ENCODE results near the gene GSDMA. TPM values are rescaled to one million over a fixed set of nuclear protein-coding genes. Genes with fewer than 3 reads are reported as not detected.
A peak's percentile ranks its signal among the peaks of the same experiment; 100 is the strongest.

GSDMA gene
- total RNA-seq, 2 donors from 2014 or later = 0.68 to 1.2 TPM

GRCh38 chr17:40020146-40020545 lies 57.3 kb downstream of the GSDMA start:
- Histone ChIP-seq H3K9me3 (no peaks in the 10 kb centered on the region), H3K27ac (no peak overlapping the region), H3K4me1 (ENCODE audit: control insufficient read depth in 1 of 2, low read depth in 2 of 2) (peaks cover 7 to 60% of the 10 kb centered on the region in 2 donors), H3K36me3 (peaks cover 15% of the 10 kb centered on the region), H3K4me3 (no peak overlapping the region), H3K27me3 (replicated peaks; ENCODE audit: insufficient read depth) (no peaks in the 10 kb centered on the region)
- no peak for DNase-seq (ENCODE audit: low spot score)
- no peak for ATAC-seq (ENCODE audit: insufficient number of reproducible peaks, low FRiP score, low read depth)
- TF ChIP-seq CTCF (IDR thresholded peaks at IDR 0.05) = no peak

- H3K27me3 ChIP-seq (replicated peaks; ENCODE audit: insufficient read depth) = no peaks in the 10 kb centered on the region
- H3K4me3 ChIP-seq = no peak overlapping the region
- no peaks in the 10 kb centered on the region for H3K9me3 ChIP-seq
- ATAC-seq (ENCODE audit: insufficient number of reproducible peaks, low FRiP score, low read depth) (no peak), DNase-seq (ENCODE audit: low spot score) (no peak)
- H3K27ac ChIP-seq = peak overlapping the region; percentile 29 to 31
- TF ChIP-seq CTCF (IDR thresholded peaks at IDR 0.05) = no peak
- H3K4me1 ChIP-seq (ENCODE audit: control insufficient read depth in 1 of 2, low read depth in 2 of 2) = peaks cover 7 to 60% of the 10 kb centered on the region in 2 donors
- peaks cover 20% of the 10 kb centered on the region for H3K36me3 ChIP-seq
Observed at GRCh38 chr17:40021451-40021971, 58.7 kb downstream of the GSDMA start.

DNA sequence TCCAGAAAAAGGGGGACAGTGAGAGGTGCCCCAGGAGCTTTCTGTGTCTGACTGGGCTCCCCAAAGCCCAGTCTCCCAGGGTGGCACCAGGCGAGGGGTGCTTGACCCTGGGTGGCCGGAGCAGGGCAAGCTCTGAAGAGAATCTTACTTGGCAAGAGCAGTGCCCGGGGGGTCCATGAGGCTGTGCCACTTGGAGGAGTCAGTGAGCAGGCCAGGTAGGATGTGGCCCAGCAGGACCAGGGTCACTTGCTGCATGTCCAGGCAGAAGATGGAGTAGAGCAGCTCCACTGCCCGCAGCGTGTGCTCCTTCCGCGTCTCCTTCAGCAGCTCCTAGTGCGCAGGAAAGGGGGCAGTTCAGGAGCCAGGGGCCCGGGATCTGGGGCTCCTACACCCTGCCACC lies 59.7 kb downstream of the GSDMA start:
- Histone ChIP-seq H3K27ac (no peak overlapping the region), H3K36me3 (peaks cover 20% of the 10 kb centered on the region), H3K4me1 (ENCODE audit: control insufficient read depth in 1 of 2, low read depth in 2 of 2) (peaks cover 7 to 61% of the 10 kb centered on the region in 2 donors), H3K27me3 (replicated peaks; ENCODE audit: insufficient read depth) (no peaks in the 10 kb centered on the region), H3K9me3 (no peaks in the 10 kb centered on the region), H3K4me3 (no peak overlapping the region)
- TF ChIP-seq CTCF (IDR thresholded peaks at IDR 0.05) = no peak
- ATAC-seq (ENCODE audit: insufficient number of reproducible peaks, low FRiP score, low read depth) (no peak), DNase-seq (ENCODE audit: low spot score) (no peak)

DNA sequence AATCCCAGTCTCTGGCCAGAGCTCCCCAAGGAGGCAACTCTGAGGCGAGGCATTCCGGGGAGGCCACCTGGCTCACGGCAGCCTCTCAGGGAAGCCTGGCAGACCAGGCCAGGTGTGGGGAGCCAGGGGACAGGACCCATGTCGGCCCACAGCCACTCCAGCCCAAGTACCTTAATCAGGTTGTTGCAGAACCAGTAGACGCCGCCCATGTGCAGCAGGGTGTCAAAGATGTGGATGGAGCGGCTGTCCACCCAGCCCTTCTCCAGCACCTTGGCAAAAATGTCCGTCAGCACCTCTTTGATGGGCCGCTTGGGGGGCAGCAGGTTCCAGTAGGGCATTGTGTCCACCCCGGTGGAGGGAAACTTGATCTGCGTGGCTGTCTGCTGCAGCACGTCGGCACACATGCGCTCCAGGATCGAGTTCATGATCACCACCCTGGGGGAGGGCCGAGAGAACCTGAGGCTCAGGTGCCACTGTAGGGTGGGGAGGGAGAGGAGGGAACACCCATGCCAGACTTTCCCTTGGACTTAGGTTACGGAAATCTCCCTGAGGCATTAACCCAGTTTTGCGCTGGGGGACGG lies 60.2 kb downstream of the GSDMA start:
- no peak overlapping the region for H3K4me3 ChIP-seq
- H3K27ac ChIP-seq = no peak overlapping the region
- ATAC-seq (ENCODE audit: insufficient number of reproducible peaks, low FRiP score, low read depth) = no peak
- H3K4me1 ChIP-seq (ENCODE audit: control insufficient read depth in 1 of 2, low read depth in 2 of 2) = peaks cover 7 to 56% of the 10 kb centered on the region in 2 donors
- no peak for DNase-seq (ENCODE audit: low spot score)
- peaks cover 20% of the 10 kb centered on the region for H3K36me3 ChIP-seq
- no peaks in the 10 kb centered on the region for H3K27me3 ChIP-seq (replicated peaks; ENCODE audit: insufficient read depth)
- no peak for TF ChIP-seq CTCF (IDR thresholded peaks at IDR 0.05)
- no peaks in the 10 kb centered on the region for H3K9me3 ChIP-seq

GRCh38 chr17:40023590-40024292 lies 60.9 kb downstream of the GSDMA start:
- H3K27ac ChIP-seq = no peak overlapping the region

More at GRCh38 chr17:40023590-40024292, 60.9 kb downstream of the GSDMA start:
- H3K27me3 ChIP-seq (replicated peaks; ENCODE audit: insufficient read depth) = no peaks in the 10 kb centered on the region
- ATAC-seq (ENCODE audit: insufficient number of reproducible peaks, low FRiP score, low read depth) = no peak
- DNase-seq (ENCODE audit: low spot score) = no peak
- H3K9me3 ChIP-seq = no peaks in the 10 kb centered on the region
- TF ChIP-seq CTCF (IDR thresholded peaks at IDR 0.05) = no peak
- peaks cover under 1 to 49% of the 10 kb centered on the region in 2 donors for H3K4me1 ChIP-seq (ENCODE audit: control insufficient read depth in 1 of 2, low read depth in 2 of 2)
- peaks cover 20% of the 10 kb centered on the region for H3K36me3 ChIP-seq
- no peak overlapping the region for H3K4me3 ChIP-seq

All from thoracic aorta (tissue), 2 donors.